Hindlimb muscle (tissue), 1 donor: Measurements from ENCODE around the gene IPO13. TPM values are rescaled to one million over a fixed set of nuclear protein-coding genes. Genes with fewer than 3 reads are reported as not detected.

Experiments used
- DNase-seq: peaks from one replicate; pipeline ENCODE4 v3.0.0-alpha.2; 2013
- polyA plus RNA-seq: library from polyadenylated mRNA; unstranded; fragments of 120-200 nt; gene quantifications from one replicate; pipeline ENCODE4 v1.2.1, GENCODE V29; 2013; ENCODE audit not compliant: insufficient read length

The IPO13 gene
- polyA plus RNA-seq, 1 donor, result 29.2 TPM

DNA sequence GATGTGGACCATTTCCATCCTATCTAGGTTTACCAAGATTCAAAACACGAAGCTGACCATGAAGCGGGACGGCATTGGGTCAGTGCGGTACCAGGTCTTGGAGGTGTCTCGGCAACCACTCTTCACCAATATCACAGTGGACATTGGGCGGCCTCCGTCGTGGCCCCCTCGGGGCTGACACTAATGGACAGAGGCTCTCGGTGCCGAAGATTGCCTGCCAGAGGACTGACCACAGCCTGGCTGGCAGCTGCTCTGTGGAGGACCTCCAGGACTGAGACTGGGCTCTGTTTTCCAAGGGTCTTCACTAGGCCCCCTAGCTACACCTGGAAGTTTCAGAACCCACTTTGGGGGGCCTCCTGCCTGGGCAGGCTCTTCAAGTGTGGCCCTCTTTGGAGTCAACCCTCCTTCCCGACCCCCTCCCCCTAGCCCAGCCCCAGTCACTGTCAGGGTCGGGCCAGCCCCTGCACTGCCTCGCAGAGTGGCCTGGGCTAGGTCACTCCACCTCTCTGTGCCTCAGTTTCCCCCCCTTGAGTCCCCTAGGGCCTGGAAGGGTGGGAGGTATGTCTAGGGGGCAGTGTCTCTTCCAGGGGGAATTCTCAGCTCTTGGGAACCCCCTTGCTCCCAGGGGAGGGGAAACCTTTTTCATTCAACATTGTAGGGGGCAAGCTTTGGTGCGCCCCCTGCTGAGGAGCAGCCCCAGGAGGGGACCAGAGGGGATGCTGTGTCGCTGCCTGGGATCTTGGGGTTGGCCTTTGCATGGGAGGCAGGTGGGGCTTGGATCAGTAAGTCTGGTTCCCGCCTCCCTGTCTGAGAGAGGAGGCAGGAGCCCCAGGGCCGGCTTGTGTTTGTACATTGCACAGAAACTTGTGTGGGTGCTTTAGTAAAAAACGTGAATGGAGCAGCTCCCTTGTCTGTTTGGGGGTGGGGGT, 43.8 kb downstream of the IPO13 start:
- no peak for DNase-seq

DNA sequence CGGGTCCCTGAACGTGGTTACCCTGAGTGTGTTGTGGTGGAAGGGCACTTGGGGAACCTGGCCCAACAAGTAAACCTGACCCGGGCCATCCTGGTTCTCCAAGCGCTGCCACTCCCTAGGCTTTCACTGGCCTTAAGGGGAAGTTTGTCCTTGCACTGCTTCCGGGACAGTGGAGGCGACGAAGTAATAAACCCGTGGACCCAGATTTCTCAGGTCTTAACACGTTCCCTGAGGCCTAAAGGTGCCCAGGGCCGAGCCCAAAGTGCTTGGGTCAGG, 44.4 kb downstream of the IPO13 start:
- no peak for DNase-seq

DNA sequence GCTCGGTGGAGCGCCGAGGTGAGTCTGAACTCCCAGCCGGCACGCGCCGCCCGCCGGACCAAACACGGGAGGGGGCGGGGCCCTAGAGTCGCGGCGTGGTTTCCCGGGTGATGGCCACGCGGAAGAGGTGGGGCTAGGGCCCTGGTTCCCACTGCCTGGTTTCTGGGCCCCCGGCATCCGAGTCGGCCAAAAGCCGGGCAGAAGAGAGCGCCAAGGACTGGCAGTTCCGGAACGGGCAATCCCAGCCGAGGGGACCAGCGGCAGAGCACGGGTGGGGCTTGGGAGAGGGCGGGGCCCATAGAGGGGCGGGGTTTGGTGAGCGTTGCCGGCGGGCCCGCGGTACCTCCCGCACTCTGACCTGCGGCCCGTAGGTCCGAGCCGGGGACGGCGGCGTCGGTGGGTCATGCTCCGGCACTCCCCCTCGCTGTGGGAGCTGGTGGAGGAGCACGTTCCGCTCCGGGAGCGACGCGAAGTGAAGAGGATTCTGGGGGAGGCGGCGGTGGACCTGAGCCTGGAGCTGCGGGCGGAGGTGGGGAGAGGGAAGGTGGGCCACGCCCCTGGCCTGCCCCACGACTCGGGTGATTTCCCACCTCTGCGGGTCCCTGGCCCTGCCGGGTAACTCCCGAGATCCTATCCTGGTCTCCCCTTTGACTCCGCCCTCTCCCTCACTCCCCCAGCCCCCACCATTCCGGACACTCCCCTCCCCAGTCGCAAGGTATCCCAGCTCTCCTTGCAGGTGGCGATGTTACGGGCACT, 44.9 kb downstream of the IPO13 start, which contains the start of gene CCDC24:
CCDC24 (plus strand) TSS at position 124 of the 756 bp plus-strand sequence; CDS start at position 404, 280 bp downstream.
- peak; percentile 78 for DNase-seq

DNA sequence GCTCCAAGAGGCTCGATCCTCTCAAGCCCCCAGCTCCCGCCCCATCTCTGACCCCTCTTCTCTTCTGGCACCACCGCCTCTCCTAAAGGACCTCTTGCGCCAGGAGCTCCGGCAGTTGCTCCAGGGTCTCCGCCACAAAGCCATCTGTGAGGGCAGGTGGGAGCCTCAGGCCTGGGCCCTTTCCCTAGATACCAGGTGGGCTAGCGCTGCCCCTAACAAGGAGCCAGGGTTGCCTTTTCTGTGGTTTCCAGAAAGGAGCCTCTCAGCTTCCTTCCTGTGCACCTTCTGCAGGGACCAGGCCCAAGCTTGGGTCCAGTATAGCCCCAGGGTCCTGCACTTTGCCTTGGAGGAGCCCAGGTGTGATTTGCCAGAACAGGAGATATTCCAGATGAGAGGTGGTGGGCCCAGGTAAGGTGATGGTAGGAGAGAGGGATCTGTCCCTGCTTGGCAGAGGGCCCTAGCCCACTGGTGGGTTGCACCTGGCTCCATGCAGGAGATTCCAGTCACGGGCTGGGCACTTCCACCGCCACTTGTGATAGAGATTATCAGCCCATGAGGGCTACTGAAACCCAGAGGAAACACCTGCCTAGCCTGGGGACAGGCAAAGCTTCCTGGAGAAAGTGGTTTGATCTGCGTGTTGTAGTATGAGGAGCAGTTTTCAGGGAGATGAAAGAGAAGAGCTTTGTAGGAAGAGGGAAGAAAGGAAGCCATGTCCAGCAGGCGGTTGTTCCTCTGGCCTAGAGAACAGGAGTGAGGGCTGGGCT, 45.7 kb downstream of the IPO13 start:
- DNase-seq, result no peak

DNA sequence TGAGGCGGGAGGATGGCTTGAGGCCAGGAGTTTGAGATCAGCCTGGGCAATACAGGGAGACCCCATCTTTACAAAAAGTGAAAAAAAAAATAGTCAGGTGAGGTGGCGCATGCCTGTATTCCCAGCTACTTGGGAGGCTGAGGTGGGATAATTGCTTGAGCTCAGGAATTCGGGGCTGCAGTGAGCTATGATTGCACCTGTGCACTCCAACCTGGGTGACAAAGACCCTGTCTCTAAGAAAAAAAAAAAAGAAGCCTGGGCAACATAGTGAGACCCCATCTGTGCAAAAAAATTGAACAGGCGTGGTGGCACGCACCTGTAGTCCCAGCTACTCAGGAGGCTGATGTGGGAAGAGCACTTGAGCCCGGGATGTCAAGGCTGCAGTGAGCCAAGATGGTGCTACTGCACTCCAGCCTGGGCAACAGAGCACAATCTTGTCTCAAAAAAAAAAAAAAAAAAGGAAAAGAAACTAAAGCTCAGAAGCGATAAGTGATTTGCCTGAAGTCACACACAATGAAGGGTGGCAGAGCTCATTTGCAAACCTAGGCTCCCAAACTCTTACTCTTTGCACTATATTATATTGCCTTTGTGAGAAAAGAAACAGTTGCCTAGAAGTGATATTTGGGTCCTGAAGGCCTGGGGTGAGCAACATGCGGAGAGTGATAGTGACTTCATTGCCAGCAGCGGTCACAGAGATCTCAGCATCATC, 46.6 kb downstream of the IPO13 start:
- DNase-seq, result no peak

DNA sequence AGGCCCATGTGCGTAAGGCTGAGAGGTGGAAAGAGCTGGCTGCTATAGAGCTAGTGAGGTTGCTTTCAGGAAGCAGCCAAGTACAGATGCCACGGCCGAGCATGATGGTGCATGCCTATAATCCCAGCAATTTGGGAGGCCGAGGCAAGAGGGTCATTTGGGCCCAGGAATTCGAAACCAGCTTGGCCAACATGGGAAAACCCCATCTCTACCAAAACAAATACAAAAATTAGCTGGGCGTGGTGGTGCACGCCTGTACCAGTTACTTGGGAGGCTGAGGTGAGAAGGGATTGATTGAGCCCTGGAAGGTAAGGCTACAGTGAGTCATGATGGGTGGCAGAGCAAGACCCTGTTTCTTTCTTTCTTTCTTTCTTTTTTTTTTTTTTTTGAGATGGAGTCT, 47.3 kb downstream of the IPO13 start:
- DNase-seq, result no peak

DNA sequence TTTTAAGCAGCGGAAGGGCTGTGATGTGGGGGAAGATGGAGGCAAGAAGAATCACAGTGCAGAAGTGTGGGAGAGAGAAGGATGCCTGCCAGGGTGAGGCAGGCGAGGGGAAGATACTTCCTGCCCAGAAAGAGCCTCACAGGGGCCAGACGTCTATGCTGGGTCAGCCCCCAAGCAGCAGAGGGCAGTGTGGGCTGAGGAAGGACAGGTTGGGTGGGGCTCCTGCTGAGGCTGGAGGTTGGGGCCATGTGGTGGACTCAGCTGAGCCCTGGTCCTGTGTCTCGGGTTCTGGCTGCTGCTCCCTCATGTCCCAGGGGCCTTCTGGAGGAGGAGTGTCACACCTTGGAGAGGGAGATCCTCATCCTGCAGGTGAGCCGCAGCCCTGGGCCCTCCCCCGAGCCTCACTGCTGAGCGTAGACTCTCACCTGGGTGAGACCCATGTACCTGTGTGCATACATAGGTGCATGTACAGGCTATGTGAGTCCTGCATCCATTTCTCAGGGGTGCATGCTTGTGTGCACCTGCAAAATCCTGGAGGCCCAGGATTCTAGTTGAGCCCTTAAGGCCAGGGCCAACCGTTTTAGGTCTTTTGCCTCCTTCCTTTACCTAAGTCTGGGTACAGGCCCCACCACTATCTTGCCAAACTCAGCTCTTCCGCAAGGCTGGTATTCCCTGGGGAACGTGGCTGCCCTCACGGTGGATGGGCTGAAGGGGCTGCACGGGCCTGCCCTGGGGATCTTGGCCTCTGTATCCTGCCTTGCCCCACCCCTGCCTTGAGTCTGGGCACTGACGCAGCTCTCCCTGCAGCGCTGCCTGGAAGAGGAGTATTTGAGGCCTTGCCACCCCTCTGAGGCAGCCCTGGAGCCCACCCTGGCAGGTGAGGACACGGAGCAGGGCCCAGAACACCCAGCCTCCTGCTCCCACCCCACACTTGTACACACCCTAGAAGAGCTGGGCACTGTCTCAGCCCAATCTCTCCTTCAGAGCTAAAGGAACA, 48.3 kb downstream of the IPO13 start:
- DNase-seq, result no peak

DNA sequence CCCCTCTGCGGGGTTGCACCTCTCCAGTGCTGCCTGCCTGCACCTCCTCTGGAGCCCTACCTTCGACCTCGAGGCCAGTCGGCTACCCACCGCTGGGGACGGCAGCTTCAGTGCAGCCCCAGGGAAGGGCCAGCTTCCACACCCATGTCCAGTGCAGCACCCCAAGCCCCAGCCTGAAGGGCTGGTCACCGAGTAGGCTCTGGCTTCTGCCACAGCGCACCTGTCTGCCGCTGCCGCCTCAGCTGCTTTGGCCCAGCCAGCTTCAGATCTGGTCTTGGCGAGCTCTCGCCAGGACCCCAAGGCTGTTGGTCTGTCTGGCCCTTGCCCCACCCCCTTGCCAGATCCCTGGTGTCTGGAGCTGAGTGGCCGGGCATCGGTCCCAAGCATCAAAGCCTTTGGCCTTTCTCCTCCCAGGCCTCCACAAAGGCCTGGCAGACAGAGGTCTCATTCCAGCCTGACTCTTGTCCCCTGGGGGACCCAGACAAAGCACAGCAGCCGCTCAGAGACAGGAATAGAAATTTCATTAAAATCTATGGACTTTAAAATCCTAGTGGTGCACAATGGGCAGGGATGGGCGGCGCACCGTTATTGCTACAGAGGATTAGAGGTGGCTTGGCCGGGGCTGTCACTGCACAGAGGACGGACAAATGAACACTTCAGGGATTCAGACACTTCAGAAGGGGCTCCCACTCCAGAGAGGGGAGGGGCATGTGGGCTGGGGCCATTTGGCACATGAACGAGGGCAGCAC, 49.4 kb downstream of the IPO13 start:
- DNase-seq, result no peak

DNA sequence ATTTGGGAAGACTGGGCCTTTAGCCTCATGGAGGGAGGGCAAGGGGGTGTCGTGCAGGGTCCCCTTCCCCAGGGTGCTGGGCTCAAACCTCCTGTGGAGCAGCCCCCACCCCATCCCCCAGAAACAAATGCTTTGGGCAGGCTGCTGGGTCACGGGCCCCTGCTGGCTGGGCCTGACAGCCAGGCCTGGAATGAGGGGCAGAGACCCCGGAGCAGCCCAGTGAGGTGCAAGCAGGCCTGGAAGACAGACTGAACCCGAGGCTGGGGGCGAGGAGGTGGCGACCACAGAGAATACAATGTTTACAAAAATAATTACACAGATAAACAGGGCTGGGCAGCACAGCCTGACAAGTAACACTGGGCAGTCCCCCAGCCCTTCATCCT, 50.0 kb downstream of the IPO13 start:
- no peak for DNase-seq

DNA sequence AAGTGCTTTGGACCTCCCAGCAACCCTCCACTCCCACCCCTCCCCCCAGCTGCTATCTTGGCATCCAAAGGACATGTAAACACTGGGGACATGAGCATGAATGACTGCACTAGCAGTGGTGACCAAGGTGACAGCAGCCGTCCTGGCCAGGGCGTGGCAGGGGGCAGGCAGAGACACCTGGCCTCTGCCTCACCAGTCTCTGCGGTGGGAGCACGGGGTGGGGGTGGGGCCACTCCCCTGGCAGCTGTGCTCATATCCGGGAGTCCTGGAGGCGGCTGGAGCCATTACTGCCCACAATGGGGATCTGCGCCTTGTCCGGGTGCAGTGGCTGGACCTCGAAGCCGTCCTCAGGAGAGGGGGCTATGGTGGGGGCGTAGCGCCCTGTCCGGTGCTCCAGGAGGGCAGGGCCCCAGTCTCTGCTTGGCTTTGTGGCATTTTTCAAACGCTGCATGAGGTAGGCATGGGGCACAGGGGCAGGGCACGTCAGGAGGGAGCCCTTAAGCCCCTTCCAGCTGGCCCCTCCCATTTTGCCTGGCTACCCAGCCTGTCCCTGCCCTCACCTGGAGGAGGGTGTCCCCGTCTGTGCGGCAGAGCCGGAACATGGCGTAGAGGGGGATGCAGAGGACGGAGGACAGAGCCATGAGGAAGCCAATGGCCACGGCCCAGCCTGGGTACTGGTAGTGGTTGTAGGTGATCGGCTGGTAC, 50.7 kb downstream of the IPO13 start:
- no peak for DNase-seq

DNA sequence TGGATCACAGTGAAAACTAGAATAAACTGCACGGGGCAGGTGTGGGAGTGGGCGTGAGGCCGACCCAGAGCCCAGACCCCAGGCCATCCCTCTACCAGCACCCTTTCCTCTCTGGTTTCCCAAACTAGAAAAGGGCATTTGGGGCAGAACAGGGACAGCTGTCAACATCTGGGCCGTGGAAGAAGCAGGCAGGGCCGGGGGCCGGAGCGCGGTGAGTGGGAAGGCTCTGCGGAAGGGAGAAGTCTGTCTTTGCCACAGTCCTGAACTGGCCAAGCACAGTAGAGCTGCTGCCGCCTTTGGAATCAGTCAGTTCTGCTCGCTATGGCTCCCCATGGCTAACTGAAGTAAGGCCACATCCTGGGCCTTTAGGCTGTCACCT, 51.2 kb downstream of the IPO13 start:
- DNase-seq, result no peak

DNA sequence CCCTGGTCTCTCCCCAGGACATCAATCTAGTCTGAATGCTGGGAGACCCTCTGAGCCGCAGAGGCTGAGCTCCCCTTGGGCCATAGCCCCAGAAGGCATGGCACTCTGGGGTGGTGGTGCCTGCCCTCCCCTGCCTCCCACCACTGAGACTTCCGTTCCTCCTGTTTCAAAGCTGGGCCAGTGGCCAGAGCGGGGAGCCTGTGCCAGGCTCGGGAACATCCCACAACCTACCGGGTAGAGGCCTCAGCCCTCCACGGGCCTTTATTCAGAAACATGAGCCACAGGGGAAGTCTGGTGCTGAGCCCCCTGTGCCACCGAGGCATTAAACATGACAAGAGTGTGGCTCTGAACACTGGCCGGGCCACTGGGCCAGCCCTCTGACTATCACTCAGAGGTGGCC, 52.7 kb downstream of the IPO13 start:
- no peak for DNase-seq

DNA sequence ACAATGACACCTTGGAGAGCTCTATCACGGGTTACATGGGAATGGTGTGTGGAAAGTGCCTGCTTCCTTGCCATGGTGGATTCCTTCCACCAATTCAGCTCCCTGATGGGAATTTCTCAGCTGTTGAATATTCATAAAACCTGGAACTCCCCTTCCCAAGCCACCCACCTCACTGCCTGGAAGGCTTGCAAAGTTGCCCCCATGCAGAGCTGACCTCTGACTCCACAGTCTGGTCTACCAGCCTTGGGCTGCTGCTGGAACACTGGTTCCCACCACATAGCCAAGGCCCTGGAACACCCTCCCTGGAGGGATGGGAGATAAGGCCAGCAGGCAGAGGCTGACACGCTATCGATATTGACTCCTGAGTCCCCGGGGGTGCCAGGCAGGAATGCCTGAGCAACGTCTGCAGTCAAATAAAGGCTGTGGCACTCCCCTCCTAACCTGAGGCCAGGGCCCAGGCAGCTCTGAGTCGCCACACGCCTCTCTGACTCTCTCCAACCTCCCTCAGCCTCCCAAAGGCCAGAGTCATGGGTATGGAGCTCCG, 53.4 kb downstream of the IPO13 start:
- DNase-seq, result no peak

DNA sequence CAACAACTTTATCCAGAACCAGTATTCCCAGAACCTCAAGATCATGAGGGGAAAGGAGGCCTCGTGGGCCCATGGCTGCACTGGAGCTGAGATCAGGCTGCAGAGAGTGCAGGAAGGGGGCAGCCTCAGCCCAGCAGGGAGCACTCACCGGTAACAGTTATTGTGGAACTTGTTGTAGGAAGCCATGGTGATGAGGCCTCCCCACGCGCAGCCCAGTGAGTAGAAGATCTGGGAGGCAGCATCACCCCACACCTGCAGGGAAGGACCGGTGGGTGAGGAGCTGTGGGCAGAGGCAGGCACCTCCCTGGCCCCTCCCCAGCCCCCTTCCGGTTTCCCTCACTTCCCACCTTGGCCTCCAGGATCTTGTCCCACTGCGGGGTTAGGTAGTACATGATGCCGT, 55.4 kb downstream of the IPO13 start:
- DNase-seq, result no peak

DNA sequence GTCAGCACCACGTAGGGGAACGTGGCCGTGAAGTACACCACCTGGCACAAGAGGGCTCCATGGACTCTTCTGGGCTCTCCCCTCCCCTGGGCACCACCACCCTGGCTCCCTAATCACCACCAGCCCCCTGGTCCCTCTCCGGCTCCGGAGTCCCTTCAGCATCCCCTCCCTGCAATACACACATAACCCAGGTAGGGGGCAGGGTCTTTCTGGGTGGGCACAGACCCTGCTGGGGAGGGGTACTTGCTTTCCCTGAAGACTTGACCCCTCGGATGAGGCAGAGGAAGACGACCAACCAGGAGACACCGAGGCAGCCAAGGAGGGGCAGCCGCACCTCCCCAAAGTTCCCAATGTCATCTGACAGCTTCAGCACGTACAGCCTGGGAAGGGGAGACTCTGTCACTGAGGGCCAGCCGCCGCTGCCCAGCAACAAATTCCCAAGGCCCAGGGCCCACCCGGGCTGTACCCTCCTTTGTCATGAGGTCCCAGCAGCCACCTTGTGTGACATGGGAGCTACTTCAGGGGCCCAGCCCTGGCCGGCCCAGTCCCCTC, 55.9 kb downstream of the IPO13 start:
- no peak for DNase-seq

DNA sequence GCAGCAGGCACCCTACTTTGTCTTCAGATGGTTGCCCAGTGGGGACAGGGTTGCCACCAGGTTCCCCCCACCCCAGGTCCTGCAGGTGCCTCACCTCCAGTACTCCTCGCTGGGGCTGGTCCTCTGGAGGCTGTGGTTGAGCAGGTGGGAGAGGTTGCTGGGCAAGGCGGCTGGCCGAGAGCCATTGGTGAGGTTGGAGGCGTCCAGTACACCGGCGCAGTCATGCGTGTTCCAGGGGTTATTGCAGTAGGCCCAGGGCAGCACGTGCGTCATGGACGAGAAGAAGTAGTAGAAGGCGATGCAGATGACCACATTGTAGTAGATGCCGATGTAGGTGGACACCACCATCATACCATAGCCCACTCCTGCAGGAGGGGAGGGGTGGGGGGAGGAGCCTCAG, 61.5 kb downstream of the IPO13 start:
- no peak for DNase-seq

DNA sequence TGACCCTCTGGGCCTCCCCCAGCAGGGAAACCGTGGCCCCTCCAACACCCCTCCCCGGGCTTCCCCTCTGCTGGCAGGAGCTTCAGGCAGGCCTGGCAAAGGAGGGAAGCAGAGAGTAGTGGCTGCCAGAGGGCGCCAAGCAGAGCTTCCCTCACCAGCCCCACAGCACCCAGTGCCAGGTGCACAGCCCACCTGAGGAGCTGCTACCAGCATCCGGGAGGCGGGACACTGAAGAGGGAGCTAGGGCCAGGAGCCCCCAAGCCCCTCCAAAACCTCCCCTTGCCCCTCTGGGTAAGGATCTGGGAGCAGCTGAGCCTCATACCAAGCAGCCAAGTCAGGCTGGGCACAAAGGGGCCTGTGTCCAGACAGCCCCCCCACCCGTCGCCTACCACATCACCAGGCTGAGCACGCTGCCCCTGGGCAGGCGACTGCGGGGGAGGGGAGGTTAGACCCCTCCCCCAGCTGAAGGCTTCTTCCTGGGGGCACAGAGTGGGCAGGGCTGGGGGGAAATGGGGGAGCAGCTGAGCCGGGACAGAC, 64.3 kb downstream of the IPO13 start:
- DNase-seq, result no peak

DNA sequence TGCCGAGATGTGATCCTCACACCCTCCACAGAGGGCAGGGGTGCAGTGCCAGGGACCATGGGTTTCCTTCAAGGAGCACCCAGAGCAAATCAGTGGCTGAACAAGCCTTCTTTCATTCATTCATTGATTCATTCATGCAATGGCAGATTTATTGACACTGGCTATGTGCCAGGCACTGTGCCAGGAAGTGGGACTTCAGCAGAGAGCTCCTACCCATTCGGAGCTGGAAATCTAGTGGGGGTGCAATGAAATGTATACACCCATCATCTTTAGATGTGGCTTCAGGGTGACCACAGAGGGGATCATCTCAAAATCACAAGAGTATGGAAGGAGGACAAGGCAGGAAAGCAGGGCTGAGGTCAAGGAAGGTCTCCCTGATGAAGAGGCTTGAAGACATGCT, 65.7 kb downstream of the IPO13 start:
- DNase-seq, result no peak
